HepG2 (cell line): Measurements from ENCODE around the gene ARHGAP15. TPM values are rescaled to one million over a fixed set of nuclear protein-coding genes. Genes with fewer than 3 reads are reported as not detected.

Experiments used
- ATAC-seq: fragments of 200-7000 bp; cut with Tn5 transposase; 3 replicates; pipeline ENCODE4 v1.9.1; 2020; ENCODE audit warnings: mild to moderate bottlenecking, moderate library complexity
- BruUV-seq: library from RNA; stranded (reverse); fragments of 400-500 nt; replicated peaks from 2 replicates; lab custom pipeline; 2021; lab: Mats Ljungman, UMichigan
- CTCF ChIA-PET: fragments of 300-600 bp; formaldehyde crosslinking; extraction: SDS; loops from one replicate; lab custom pipeline; 2021; ENCODE audit warnings: low total read pairs, inconsistent platforms, low intra/inter-chr PET ratio; lab: Yijun Ruan, JAX
- POLR2A ChIA-PET: fragments of 350-600 bp; sonication (Branson Sonifier 250); formaldehyde crosslinking; loops from one replicate; lab custom pipeline; 2020; ENCODE audit warnings: antibody characterized with exemption, inconsistent platforms; lab: Yijun Ruan, JAX
- DNase-seq: peaks from one replicate; pipeline ENCODE4 v3.0.0-alpha.2; 2015; ENCODE audit warnings: low spot score
- FAIRE-seq: peaks from 3 replicates; lab custom pipeline; 2011; peaks lifted over from hg19 to GRCh38; lab: Jason Lieb, UNC
- H2AFZ ChIP-seq: one replicate; pipeline ENCODE4 v1.6.1; 2011; ENCODE audit warnings: low read length, inconsistent platforms
- H3K27ac ChIP-seq: fragments of 300-600 bp; 3 replicates; pipeline ENCODE4 v1.8.0; 2011; ENCODE audit warnings: mixed run types, mild to moderate bottlenecking, mixed read lengths, low read length, inconsistent platforms; ENCODE audit not compliant: insufficient read depth; ENCODE audit errors: extremely low read length
- H3K27me3 ChIP-seq, 2 experiments: fragments of 200-600 bp in 1 of 2; 2 replicates in 1 of 2; 3 replicates in 1 of 2; pipeline versions ENCODE4 v1.6.0 to v1.8.0; 2011; ENCODE audit warnings: low read length in 2 of 2, mild to moderate bottlenecking in 2 of 2, moderate library complexity in 2 of 2, inconsistent platforms in 1 of 2; ENCODE audit not compliant: insufficient read depth in 2 of 2, control insufficient read depth in 1 of 2
- H3K36me3 ChIP-seq, 2 experiments: fragments of 200-600 bp in 1 of 2; replicated peaks in 1 of 2; 2 replicates in 1 of 2; 3 replicates in 1 of 2; pipeline versions ENCODE4 v1.5.1 to v1.8.0; 2011; ENCODE audit warnings: low read length in 2 of 2, inconsistent platforms in 1 of 2; ENCODE audit not compliant: insufficient read depth in 2 of 2, control insufficient read depth in 1 of 2
- H3K4me1 ChIP-seq: 2 replicates; pipeline ENCODE4 v1.5.1; 2012; ENCODE audit warnings: low read length, inconsistent platforms; ENCODE audit not compliant: insufficient read depth
- H3K4me2 ChIP-seq: 2 replicates; pipeline ENCODE4 v1.6.0; 2011; ENCODE audit warnings: low read depth, low read length, inconsistent platforms
- H3K4me3 ChIP-seq, 3 experiments: fragments of 200-600 bp in 1 of 3; sonication (generic), shearing (Covaris generic) in 1 of 3; replicated peaks in 1 of 3; 2 replicates each; pipeline ENCODE4 v1.5.1; 2011 to 2016; ENCODE audit warnings: low read length in 3 of 3, inconsistent platforms in 2 of 3, low read depth in 2 of 3, mild to moderate bottlenecking in 2 of 3, control low read depth in 1 of 3, mixed read lengths in 1 of 3; ENCODE audit not compliant: insufficient read depth in 1 of 3
- H3K79me2 ChIP-seq: one replicate; pipeline ENCODE4 v1.6.1; 2011; ENCODE audit warnings: low read length, inconsistent platforms; ENCODE audit not compliant: insufficient read depth
- H3K9ac ChIP-seq: 2 replicates; pipeline ENCODE4 v1.6.0; 2011; ENCODE audit warnings: mild to moderate bottlenecking, low read depth, low read length, inconsistent platforms; ENCODE audit not compliant: insufficient read depth
- H3K9me3 ChIP-seq: 2 replicates; pipeline ENCODE4 v1.5.1; 2012; ENCODE audit warnings: mild to moderate bottlenecking, low read length
- H4K20me1 ChIP-seq: 2 replicates; pipeline ENCODE4 v1.6.0; 2011; ENCODE audit warnings: inconsistent platforms, mild to moderate bottlenecking, low read length, moderate library complexity; ENCODE audit not compliant: insufficient read depth
- FOXO1 ChIP-seq: sonication (generic); formaldehyde crosslinking; IDR thresholded peaks from 2 replicates; pipeline ENCODE4 v1.4.0; 2020; ENCODE audit warnings: missing genetic modification reagents
- PLRG1 ChIP-seq: fragments of 450-650 bp; conservative IDR thresholded peaks from 2 replicates; pipeline ENCODE4 v1.6.1; 2016
- POLR2G ChIP-seq: fragments of 200-400 bp; formaldehyde crosslinking; IDR thresholded peaks from 2 replicates; pipeline ENCODE4 v1.6.1; 2018; ENCODE audit warnings: mild to moderate bottlenecking, low read depth, low read length, moderate library complexity
- RBAK ChIP-seq: sonication (generic); formaldehyde crosslinking; IDR thresholded peaks from 2 replicates; pipeline ENCODE4 v1.5.1; 2020; ENCODE audit warnings: mild to moderate bottlenecking, missing genetic modification reagents
- ZNF260 ChIP-seq: sonication (generic); formaldehyde crosslinking; IDR thresholded peaks from 2 replicates; pipeline ENCODE4 v1.4.0; 2020; ENCODE audit warnings: missing genetic modification reagents, low read depth, mild to moderate bottlenecking, borderline replicate concordance
- WGBS: methylation state at CpG from one replicate; pipeline ENCODE4 v1.1.6; 2017; ENCODE audit warnings: low lambda C conversion rate; 5-methylcytosine and 5-hydroxymethylcytosine counted together
- in situ Hi-C: cut with HindIII; loops from 2 replicates; pipeline ENCODE4 v1.10.0; 2017; ENCODE audit warnings: low pct_unique_long_range_greater_than_20kb; ENCODE audit not compliant: extremely low pct_ligation_motif_present
- intact Hi-C: fragments of 100-400 bp; cut with micrococcal nuclease; formaldehyde crosslinking; loops from one replicate; pipeline ENCODE4 v1.10.0; 2022; ENCODE audit not compliant: unreplicated experiment
- polyA plus RNA-seq, 8 experiments: library from polyadenylated mRNA; depleted of rRNA in 3 of 8; stranded (reverse) in 7 of 8; unstranded in 1 of 8; fragments of >200 nt; fragmentation: Illumina TruSeq in 4 of 8; extraction: Trizol in 4 of 8; gene quantifications; 2 replicates each; pipeline versions ENCODE4 v1.2.1 to v1.2.3, GENCODE V29; 2011 to 2016; ENCODE audit warnings: low read depth in 4 of 8, missing spikeins in 1 of 8, mixed read lengths in 1 of 8; ENCODE audit not compliant: insufficient read depth in 1 of 8
- total RNA-seq, 5 experiments: library from RNA; depleted of rRNA; stranded (reverse); fragments of >200 nt; fragmentation: Illumina TruSeq; extraction: Trizol; gene quantifications; 2 replicates each; pipeline ENCODE4 v1.2.3, GENCODE V29; 2016; ENCODE audit warnings: low read depth in 1 of 5
- TF ChIP-seq, protein P1 (sequence below): sonication (generic); formaldehyde crosslinking; IDR thresholded peaks from 2 replicates; pipeline ENCODE4 v1.8.0; 2023; ENCODE audit warnings: mild to moderate bottlenecking, missing genetic modification reagents
- TF ChIP-seq, protein P2 (sequence below): IDR thresholded peaks from 2 replicates; pipeline ENCODE4 v1.6.1; 2016; ENCODE audit warnings: low read depth, missing genetic modification reagents, missing compliant biosample characterization
- TF ChIP-seq, protein P3 (sequence below): sonication (generic); formaldehyde crosslinking; IDR thresholded peaks from 2 replicates; pipeline ENCODE4 v1.4.0; 2020; ENCODE audit warnings: missing genetic modification reagents

The ARHGAP15 gene
- total and polyA plus RNA-seq, 2 of the 13 experiments (the other 11 are each of a cell fraction or from before 2014, with no cell fraction given): 0.04 TPM; not detected in 1

DNA sequence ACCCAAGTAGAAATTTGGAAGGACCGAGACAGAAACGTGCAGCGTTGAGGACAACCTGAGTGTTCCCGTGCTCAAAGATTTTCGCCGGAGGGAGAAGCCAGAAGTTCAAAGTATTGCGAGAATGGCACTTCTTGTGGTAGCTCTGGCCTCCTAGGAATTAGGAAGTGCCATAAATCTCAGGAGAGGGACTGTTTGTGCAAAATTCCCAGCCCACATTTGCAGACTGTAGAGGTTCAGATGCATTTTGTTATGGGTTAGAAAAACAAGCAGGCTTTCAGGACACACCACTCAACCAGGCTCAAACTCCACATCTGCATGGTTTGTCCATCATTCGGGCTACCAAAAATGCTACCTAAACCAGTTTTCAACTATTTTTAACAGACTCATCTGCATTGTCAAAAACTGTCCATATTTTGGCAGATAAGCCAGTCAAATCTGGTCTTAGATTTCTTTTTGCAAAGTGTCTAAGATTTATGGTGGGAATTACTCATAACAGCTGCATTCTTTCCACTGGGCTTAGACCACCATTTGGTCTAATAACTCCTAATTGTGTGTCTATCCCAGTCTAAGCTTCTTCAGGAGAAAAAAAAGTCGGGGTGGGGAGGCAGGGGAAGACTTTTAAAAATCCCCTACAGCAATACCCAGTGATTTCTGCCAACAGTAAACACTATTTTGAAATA lies 422.9 kb downstream of the ARHGAP15 start:
- no peak for FAIRE-seq
- no peaks in the 10 kb centered on the region for H3K4me1 ChIP-seq
- WGBS: 10% methylated on average over 9 of the region's 9 CpGs
- H3K79me2 ChIP-seq: no peaks in the 10 kb centered on the region
- no peak overlapping the region for H3K9ac ChIP-seq
- no TSS peak for BruUV-seq
- TF ChIP-seq, protein P1, sequence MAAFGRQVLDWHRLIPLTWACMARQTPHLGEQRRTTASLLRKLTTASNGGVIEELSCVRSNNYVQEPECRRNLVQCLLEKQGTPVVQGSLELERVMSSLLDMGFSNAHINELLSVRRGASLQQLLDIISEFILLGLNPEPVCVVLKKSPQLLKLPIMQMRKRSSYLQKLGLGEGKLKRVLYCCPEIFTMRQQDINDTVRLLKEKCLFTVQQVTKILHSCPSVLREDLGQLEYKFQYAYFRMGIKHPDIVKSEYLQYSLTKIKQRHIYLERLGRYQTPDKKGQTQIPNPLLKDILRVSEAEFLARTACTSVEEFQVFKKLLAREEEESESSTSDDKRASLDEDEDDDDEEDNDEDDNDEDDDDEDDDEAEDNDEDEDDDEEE (CRISPR knock-in tag): no peak
- TF ChIP-seq, protein P2, sequence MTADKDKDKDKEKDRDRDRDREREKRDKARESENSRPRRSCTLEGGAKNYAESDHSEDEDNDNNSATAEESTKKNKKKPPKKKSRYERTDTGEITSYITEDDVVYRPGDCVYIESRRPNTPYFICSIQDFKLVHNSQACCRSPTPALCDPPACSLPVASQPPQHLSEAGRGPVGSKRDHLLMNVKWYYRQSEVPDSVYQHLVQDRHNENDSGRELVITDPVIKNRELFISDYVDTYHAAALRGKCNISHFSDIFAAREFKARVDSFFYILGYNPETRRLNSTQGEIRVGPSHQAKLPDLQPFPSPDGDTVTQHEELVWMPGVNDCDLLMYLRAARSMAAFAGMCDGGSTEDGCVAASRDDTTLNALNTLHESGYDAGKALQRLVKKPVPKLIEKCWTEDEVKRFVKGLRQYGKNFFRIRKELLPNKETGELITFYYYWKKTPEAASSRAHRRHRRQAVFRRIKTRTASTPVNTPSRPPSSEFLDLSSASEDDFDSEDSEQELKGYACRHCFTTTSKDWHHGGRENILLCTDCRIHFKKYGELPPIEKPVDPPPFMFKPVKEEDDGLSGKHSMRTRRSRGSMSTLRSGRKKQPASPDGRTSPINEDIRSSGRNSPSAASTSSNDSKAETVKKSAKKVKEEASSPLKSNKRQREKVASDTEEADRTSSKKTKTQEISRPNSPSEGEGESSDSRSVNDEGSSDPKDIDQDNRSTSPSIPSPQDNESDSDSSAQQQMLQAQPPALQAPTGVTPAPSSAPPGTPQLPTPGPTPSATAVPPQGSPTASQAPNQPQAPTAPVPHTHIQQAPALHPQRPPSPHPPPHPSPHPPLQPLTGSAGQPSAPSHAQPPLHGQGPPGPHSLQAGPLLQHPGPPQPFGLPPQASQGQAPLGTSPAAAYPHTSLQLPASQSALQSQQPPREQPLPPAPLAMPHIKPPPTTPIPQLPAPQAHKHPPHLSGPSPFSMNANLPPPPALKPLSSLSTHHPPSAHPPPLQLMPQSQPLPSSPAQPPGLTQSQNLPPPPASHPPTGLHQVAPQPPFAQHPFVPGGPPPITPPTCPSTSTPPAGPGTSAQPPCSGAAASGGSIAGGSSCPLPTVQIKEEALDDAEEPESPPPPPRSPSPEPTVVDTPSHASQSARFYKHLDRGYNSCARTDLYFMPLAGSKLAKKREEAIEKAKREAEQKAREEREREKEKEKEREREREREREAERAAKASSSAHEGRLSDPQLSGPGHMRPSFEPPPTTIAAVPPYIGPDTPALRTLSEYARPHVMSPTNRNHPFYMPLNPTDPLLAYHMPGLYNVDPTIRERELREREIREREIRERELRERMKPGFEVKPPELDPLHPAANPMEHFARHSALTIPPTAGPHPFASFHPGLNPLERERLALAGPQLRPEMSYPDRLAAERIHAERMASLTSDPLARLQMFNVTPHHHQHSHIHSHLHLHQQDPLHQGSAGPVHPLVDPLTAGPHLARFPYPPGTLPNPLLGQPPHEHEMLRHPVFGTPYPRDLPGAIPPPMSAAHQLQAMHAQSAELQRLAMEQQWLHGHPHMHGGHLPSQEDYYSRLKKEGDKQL (CRISPR knock-in tag): no peak
- no peak for TF ChIP-seq RBAK (CRISPR knock-in tag)
- no peak for TF ChIP-seq FOXO1 (CRISPR knock-in tag)
- no peak for TF ChIP-seq ZNF260 (CRISPR knock-in tag)
- no peak for TF ChIP-seq POLR2G
- TF ChIP-seq PLRG1: no peak
- TF ChIP-seq, protein P3, sequence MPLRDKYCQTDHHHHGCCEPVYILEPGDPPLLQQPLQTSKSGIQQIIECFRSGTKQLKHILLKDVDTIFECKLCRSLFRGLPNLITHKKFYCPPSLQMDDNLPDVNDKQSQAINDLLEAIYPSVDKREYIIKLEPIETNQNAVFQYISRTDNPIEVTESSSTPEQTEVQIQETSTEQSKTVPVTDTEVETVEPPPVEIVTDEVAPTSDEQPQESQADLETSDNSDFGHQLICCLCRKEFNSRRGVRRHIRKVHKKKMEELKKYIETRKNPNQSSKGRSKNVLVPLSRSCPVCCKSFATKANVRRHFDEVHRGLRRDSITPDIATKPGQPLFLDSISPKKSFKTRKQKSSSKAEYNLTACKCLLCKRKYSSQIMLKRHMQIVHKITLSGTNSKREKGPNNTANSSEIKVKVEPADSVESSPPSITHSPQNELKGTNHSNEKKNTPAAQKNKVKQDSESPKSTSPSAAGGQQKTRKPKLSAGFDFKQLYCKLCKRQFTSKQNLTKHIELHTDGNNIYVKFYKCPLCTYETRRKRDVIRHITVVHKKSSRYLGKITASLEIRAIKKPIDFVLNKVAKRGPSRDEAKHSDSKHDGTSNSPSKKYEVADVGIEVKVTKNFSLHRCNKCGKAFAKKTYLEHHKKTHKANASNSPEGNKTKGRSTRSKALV (CRISPR knock-in tag): no peak
- ChIA-PET POLR2A (no interaction called here), CTCF (no interaction called here)
- intact Hi-C loops: no loop called here
- in situ Hi-C loops: no loop called here
- no peak overlapping the region for H3K27ac ChIP-seq
- no peak overlapping the region for H3K4me2 ChIP-seq
- H3K27me3 ChIP-seq: no peaks in the 10 kb centered on the region
- no peaks in the 10 kb centered on the region for H3K9me3 ChIP-seq
- no peak for ATAC-seq
- no peaks in the 10 kb centered on the region for H4K20me1 ChIP-seq
- DNase-seq: no peak
- H3K4me3 ChIP-seq: no peak overlapping the region
- no peaks in the 10 kb centered on the region for H3K36me3 ChIP-seq
- H2AFZ ChIP-seq: no peak overlapping the region
